HL-60 (cell line): ENCODE data around the gene KYNU.

Source experiments
- DNase-seq, 2 experiments: peaks; one replicate each; pipeline ENCODE4 v3.0.0-alpha.2; 2010 to 2020; ENCODE audit warnings: low read depth in 1 of 2, low spot score in 1 of 2
- H3K27ac ChIP-seq: fragments of 250-450 bp; sonication (Bioruptor Pico); replicated peaks from 2 replicates; pipeline ENCODE4 v1.5.1; 2020; ENCODE audit warnings: mild to moderate bottlenecking, moderate library complexity
- H3K27me3 ChIP-seq: fragments of 250-450 bp; sonication (Bioruptor Pico); 2 replicates; pipeline ENCODE4 v1.5.1; 2021; ENCODE audit warnings: mild to moderate bottlenecking, moderate library complexity; ENCODE audit not compliant: insufficient read depth, poor library complexity, severe bottlenecking
- H3K4me3 ChIP-seq: replicated peaks from 2 replicates; pipeline ENCODE4 v1.5.1; 2011; ENCODE audit warnings: mild to moderate bottlenecking, control low read depth, low read length; ENCODE audit not compliant: insufficient read depth
- GABPA ChIP-seq: IDR thresholded peaks from 2 replicates; pipeline ENCODE4 v1.6.1; 2012; ENCODE audit warnings: low read depth
- POLR2AphosphoS5 ChIP-seq: IDR thresholded peaks from 2 replicates; pipeline ENCODE4 v1.6.1; 2012; ENCODE audit warnings: low read depth
- SPI1 ChIP-seq: IDR thresholded peaks from 2 replicates; pipeline ENCODE4 v1.6.1; 2012; ENCODE audit warnings: low read depth, mild to moderate bottlenecking, borderline replicate concordance
- TF ChIP-seq, protein P1 (sequence below): IDR thresholded peaks from one replicate; pipeline ENCODE4 v1.5.1; 2011; ENCODE audit warnings: low read length, control low read depth, inconsistent platforms; ENCODE audit not compliant: insufficient read depth
- TF ChIP-seq, protein P2 (sequence below): IDR thresholded peaks from 2 replicates; pipeline ENCODE4 v1.6.1; 2012; ENCODE audit warnings: low read depth; ENCODE audit not compliant: insufficient replicate concordance

KYNU gene

DNA sequence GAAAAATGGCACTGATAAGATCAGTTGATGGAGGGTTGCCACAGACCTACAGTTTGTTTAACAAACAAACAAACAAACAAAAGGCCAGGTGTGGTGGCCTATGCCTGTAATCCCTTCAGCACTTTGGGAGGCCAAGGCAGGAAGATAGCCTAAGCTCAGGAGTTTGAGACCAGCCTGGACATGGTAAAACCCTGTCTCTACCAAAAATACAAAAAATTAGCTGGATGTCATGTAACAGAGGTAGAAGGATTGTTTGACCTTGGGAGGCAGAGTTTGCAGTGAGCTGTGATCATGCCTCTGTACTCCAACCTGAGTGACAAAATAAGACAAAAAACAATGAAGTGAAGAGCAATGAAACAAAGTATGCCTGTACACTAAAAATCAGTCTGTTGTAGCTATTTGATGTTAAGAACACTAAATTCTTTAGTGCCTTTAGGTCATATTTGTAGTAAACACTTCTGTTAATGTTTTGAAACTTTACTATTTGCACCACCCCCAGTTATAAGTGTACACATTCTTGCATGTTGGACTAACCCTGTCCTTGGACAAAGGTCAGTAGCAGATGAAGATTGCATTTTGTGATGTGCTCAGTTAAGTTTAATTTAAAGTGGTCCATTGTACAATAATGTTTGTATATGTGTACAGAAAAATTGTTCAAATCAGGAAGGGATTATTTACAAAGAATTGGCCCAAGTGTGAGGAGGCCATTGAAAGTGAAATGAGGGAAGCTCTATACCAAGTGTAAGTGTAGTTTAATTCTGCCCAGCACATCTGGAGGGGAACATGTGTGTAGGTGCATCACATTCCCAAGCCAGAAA, 73.9 kb downstream of the KYNU start:
- peaks cover 2% of the 10 kb centered on the region for H3K27me3 ChIP-seq
- TF ChIP-seq, protein P1, sequence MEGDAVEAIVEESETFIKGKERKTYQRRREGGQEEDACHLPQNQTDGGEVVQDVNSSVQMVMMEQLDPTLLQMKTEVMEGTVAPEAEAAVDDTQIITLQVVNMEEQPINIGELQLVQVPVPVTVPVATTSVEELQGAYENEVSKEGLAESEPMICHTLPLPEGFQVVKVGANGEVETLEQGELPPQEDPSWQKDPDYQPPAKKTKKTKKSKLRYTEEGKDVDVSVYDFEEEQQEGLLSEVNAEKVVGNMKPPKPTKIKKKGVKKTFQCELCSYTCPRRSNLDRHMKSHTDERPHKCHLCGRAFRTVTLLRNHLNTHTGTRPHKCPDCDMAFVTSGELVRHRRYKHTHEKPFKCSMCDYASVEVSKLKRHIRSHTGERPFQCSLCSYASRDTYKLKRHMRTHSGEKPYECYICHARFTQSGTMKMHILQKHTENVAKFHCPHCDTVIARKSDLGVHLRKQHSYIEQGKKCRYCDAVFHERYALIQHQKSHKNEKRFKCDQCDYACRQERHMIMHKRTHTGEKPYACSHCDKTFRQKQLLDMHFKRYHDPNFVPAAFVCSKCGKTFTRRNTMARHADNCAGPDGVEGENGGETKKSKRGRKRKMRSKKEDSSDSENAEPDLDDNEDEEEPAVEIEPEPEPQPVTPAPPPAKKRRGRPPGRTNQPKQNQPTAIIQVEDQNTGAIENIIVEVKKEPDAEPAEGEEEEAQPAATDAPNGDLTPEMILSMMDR: no peak
- TF ChIP-seq SPI1: no peak
- TF ChIP-seq GABPA: no peak
- TF ChIP-seq POLR2AphosphoS5: no peak
- TF ChIP-seq, protein P2, sequence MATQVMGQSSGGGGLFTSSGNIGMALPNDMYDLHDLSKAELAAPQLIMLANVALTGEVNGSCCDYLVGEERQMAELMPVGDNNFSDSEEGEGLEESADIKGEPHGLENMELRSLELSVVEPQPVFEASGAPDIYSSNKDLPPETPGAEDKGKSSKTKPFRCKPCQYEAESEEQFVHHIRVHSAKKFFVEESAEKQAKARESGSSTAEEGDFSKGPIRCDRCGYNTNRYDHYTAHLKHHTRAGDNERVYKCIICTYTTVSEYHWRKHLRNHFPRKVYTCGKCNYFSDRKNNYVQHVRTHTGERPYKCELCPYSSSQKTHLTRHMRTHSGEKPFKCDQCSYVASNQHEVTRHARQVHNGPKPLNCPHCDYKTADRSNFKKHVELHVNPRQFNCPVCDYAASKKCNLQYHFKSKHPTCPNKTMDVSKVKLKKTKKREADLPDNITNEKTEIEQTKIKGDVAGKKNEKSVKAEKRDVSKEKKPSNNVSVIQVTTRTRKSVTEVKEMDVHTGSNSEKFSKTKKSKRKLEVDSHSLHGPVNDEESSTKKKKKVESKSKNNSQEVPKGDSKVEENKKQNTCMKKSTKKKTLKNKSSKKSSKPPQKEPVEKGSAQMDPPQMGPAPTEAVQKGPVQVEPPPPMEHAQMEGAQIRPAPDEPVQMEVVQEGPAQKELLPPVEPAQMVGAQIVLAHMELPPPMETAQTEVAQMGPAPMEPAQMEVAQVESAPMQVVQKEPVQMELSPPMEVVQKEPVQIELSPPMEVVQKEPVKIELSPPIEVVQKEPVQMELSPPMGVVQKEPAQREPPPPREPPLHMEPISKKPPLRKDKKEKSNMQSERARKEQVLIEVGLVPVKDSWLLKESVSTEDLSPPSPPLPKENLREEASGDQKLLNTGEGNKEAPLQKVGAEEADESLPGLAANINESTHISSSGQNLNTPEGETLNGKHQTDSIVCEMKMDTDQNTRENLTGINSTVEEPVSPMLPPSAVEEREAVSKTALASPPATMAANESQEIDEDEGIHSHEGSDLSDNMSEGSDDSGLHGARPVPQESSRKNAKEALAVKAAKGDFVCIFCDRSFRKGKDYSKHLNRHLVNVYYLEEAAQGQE: no peak
- no peak overlapping the region for H3K27ac ChIP-seq
- H3K4me3 ChIP-seq: no peak overlapping the region
- no peak for DNase-seq

DNA sequence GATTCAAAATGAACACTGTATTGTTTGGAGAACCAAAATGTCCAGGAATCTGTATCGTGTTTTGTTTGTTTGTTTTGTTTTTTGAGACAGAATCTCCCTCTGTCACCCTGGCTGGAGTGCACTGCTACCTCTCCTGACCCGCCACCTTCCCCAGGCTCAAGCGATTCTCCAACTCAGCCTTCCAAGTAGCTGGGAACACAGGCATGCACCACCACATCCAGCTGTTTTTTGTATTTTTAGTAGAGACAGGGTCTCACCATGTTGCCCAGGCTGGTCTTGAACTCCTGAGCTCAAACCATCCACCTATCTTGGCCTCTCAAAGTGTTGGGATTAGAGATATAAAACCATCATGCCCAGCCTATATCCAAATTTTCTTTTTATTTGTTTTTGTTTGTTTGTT, 74.6 kb downstream of the KYNU start:
- no peak overlapping the region for H3K27ac ChIP-seq
- TF ChIP-seq POLR2AphosphoS5 (no peak), SPI1 (no peak), GABPA (no peak)
- TF ChIP-seq, protein P2: no peak
- TF ChIP-seq, protein P1: no peak
- H3K27me3 ChIP-seq: peaks cover 2% of the 10 kb centered on the region
- H3K4me3 ChIP-seq: no peak overlapping the region
- no peak for DNase-seq

DNA sequence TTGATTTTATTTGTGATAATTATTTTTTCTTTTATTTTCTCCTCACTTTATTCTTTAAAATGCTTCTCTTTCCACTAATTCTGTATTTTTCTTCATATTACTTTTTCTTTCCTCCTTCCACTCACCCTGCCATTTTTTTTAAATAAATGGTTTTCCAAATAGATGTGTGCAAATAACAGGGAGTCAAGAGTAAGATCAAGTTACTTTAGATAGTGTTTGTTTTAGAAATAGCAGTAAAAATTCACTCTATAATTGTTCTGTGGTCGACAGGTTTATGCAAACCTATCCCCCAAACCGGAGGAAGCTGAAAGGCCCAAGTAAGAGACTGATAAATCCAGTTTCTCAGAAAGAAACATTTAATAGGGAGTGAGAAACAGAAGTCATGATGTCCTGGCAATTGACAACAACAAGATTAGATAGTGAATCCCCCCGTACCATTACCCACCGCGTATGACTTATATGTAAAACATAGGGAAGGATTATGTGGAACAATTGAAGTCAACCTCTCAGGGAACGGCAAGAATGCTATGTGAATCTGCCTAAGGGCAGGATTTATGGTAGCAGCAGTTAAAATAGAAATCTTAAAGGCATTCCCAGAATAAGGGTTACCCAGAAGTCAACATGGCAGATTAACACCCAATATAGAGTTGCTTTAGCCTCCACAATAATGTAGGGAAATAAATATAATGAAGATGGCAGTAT, 75.5 kb downstream of the KYNU start:
- Histone ChIP-seq H3K27me3 (peaks cover 2% of the 10 kb centered on the region), H3K27ac (no peak overlapping the region)

More for the DNA sequence above, 75.5 kb downstream of the KYNU start:
- no peak overlapping the region for H3K4me3 ChIP-seq
- TF ChIP-seq SPI1 (no peak), GABPA (no peak), POLR2AphosphoS5 (no peak)
- TF ChIP-seq, protein P1: no peak
- TF ChIP-seq, protein P2: no peak
- no peak for DNase-seq
